Neuronal stem cell (in vitro differentiated cells): Measurements from ENCODE around the gene IGSF5.
"Not testable (repeated sequence)": the region's sequence is repeated elsewhere in the genome, so short reads cannot be mapped to it uniquely, and the experiment has no call there.

ENCODE experiments used
- DNase-seq: peaks from one replicate; pipeline ENCODE4 v3.0.0-alpha.2; 2013; ENCODE audit warnings: low spot score
- H2AFZ ChIP-seq: one replicate; pipeline ENCODE4 v1.6.1; 2013; ENCODE audit warnings: mild to moderate bottlenecking, low read length, inconsistent platforms
- H2AK5ac ChIP-seq: 2 replicates; pipeline ENCODE4 v1.6.1; 2013; ENCODE audit warnings: low read depth, mild to moderate bottlenecking, inconsistent platforms, low read length, moderate library complexity, mixed read lengths
- H2BK120ac ChIP-seq: 2 replicates; pipeline ENCODE4 v1.6.1; 2013; ENCODE audit warnings: low read depth, mild to moderate bottlenecking, inconsistent platforms, low read length, moderate library complexity, mixed read lengths
- H2BK12ac ChIP-seq: one replicate; pipeline ENCODE4 v1.6.1; 2013; ENCODE audit warnings: low read length, inconsistent platforms
- H2BK15ac ChIP-seq: 2 replicates; pipeline ENCODE4 v1.6.1; 2013; ENCODE audit warnings: mild to moderate bottlenecking, low read length, inconsistent platforms, mixed read lengths
- H2BK5ac ChIP-seq: one replicate; pipeline ENCODE4 v1.6.1; 2013; ENCODE audit warnings: inconsistent platforms, mild to moderate bottlenecking, low read length, moderate library complexity
- H3K14ac ChIP-seq: one replicate; pipeline ENCODE4 v1.6.1; 2013; ENCODE audit warnings: low read length, inconsistent platforms
- H3K18ac ChIP-seq: 2 replicates; pipeline ENCODE4 v1.6.1; 2013; ENCODE audit warnings: low read length, inconsistent platforms
- H3K23ac ChIP-seq: 2 replicates; pipeline ENCODE4 v1.6.1; 2013; ENCODE audit warnings: low read depth, mild to moderate bottlenecking, mixed read lengths, low read length, inconsistent platforms; ENCODE audit not compliant: poor library complexity
- H3K27ac ChIP-seq: replicated peaks from 3 replicates; pipeline ENCODE4 v1.5.1; 2013; ENCODE audit warnings: low read length, inconsistent platforms
- H3K27me3 ChIP-seq, 3 experiments: 2 replicates each; pipeline ENCODE4 v1.6.1; 2013; ENCODE audit warnings: low read length in 3 of 3, mild to moderate bottlenecking in 2 of 3, inconsistent platforms in 1 of 3, low read depth in 1 of 3, mixed read lengths in 1 of 3, moderate library complexity in 1 of 3; ENCODE audit not compliant: control insufficient read depth in 3 of 3, insufficient read depth in 3 of 3
- H3K36me3 ChIP-seq, 2 donors: replicated peaks in 1 of 2; 2 replicates each; pipeline ENCODE4 v1.6.1; 2013; ENCODE audit warnings: low read length in 2 of 2; ENCODE audit not compliant: control insufficient read depth in 2 of 2, insufficient read depth in 2 of 2
- H3K4ac ChIP-seq: 2 replicates; pipeline ENCODE4 v1.6.1; 2013; ENCODE audit warnings: inconsistent platforms, mild to moderate bottlenecking, low read length, moderate library complexity
- H3K4me1 ChIP-seq, 2 donors: 1 replicate in 1 of 2; 2 replicates in 1 of 2; pipeline ENCODE4 v1.6.1; 2013; ENCODE audit warnings: low read length in 2 of 2, low read depth in 1 of 2; ENCODE audit not compliant: control insufficient read depth in 2 of 2, insufficient read depth in 1 of 2
- H3K4me2 ChIP-seq: one replicate; pipeline ENCODE4 v1.6.1; 2013; ENCODE audit warnings: mild to moderate bottlenecking, low read length, inconsistent platforms; ENCODE audit not compliant: insufficient read depth, poor library complexity, severe bottlenecking
- H3K4me3 ChIP-seq, 2 donors: 2 replicates each; pipeline ENCODE4 v1.5.1; 2013; ENCODE audit warnings: low read length in 2 of 2, mild to moderate bottlenecking in 2 of 2, inconsistent platforms in 1 of 2, moderate library complexity in 1 of 2
- H3K79me1 ChIP-seq: one replicate; pipeline ENCODE4 v1.6.1; 2013; ENCODE audit warnings: low read depth, mild to moderate bottlenecking, inconsistent platforms, low read length, moderate library complexity
- H3K9ac ChIP-seq: one replicate; pipeline ENCODE4 v1.6.1; 2013; ENCODE audit warnings: mild to moderate bottlenecking, low read depth, low read length, inconsistent platforms; ENCODE audit not compliant: poor library complexity
- H3K9me3 ChIP-seq, 2 donors: replicated peaks in 1 of 2; 2 replicates each; pipeline versions ENCODE3 to v1.6.1; 2013; ENCODE audit warnings: low read length in 2 of 2, mild to moderate bottlenecking in 2 of 2, inconsistent platforms in 1 of 2, low read depth in 1 of 2, mixed read lengths in 1 of 2, moderate library complexity in 1 of 2; ENCODE audit not compliant: control insufficient read depth in 2 of 2, insufficient read depth in 1 of 2
- H4K8ac ChIP-seq: one replicate; pipeline ENCODE4 v1.6.1; 2013; ENCODE audit warnings: low read depth, mild to moderate bottlenecking, inconsistent platforms, low read length, moderate library complexity
- H4K91ac ChIP-seq: one replicate; pipeline ENCODE4 v1.6.1; 2013; ENCODE audit warnings: low read length, low read depth, mild to moderate bottlenecking, inconsistent platforms; ENCODE audit not compliant: poor library complexity
- WGBS, 2 donors: extraction: QIAGEN DNeasy Blood & Tissue Kit; methylation state at CpG; one replicate each; pipeline ENCODE4 v1.1.7; 2013; ENCODE audit warnings: missing lambda C conversion rate in 2 of 2, mixed read lengths in 1 of 2; ENCODE audit not compliant: insufficient read length in 2 of 2, insufficient replicate concordance in 1 of 2; ENCODE audit errors: extremely low coverage in 2 of 2; 5-methylcytosine and 5-hydroxymethylcytosine counted together

Gene IGSF5

GRCh38 chr21:39742561-39742960 is 2.4 kb upstream of the IGSF5 start:
- not testable (repeated sequence) for H3K4me2 ChIP-seq, H2BK120ac ChIP-seq, H3K23ac ChIP-seq, H3K27me3 ChIP-seq, H3K4ac ChIP-seq, DNase-seq, H3K9me3 ChIP-seq, H3K27ac ChIP-seq, H2BK12ac ChIP-seq, H4K8ac ChIP-seq, H3K4me3 ChIP-seq, H4K91ac ChIP-seq, H3K36me3 ChIP-seq, H3K18ac ChIP-seq, H3K9ac ChIP-seq, H3K79me1 ChIP-seq, H3K4me1 ChIP-seq, H2BK5ac ChIP-seq, H2BK15ac ChIP-seq, H3K14ac ChIP-seq, H2AFZ ChIP-seq, H2AK5ac ChIP-seq
- no CpG with 5 or more reads among the region's 4 CpGs for WGBS, 2 donors

GRCh38 chr21:39745332-39745731 is 349 bp downstream of the IGSF5 start:
- H2BK120ac ChIP-seq, H3K9me3 ChIP-seq, H3K9ac ChIP-seq, H3K4me3 ChIP-seq, DNase-seq, H3K14ac ChIP-seq, H2BK12ac ChIP-seq, H2BK5ac ChIP-seq, H3K23ac ChIP-seq, H3K27ac ChIP-seq, H3K36me3 ChIP-seq, H3K79me1 ChIP-seq, H4K91ac ChIP-seq, H2AK5ac ChIP-seq, H3K18ac ChIP-seq, H3K4me1 ChIP-seq, H3K4me2 ChIP-seq, H2BK15ac ChIP-seq, H3K27me3 ChIP-seq, H4K8ac ChIP-seq, H2AFZ ChIP-seq, H3K4ac ChIP-seq: not testable (repeated sequence)
- no CpG with 5 or more reads among the region's 8 CpGs for WGBS, 2 donors

- Histone ChIP-seq H3K27ac (no peak overlapping the region), H2BK12ac (no peak overlapping the region), H2BK5ac (no peak overlapping the region), H3K4me2 (no peak overlapping the region), H3K18ac (peak overlapping the region; percentile 15), H2BK15ac (no peak overlapping the region), H3K4ac (no peak overlapping the region), H3K9ac (no peak overlapping the region), H2BK120ac (no peak overlapping the region), H3K14ac (peak overlapping the region; percentile 14), H3K23ac (no peak overlapping the region), H3K4me3 (no peak overlapping the region), H3K79me1 (no peaks in the 10 kb centered on the region), H3K9me3 (peaks cover 5% of the 10 kb centered on the region in 2 donors), H2AK5ac (no peak overlapping the region), H2AFZ (no peak overlapping the region), H4K91ac (no peak overlapping the region), H3K4me1 (no peaks in the 10 kb centered on the region), H3K36me3 (no peaks in the 10 kb centered on the region), H3K27me3 (no peaks in the 10 kb centered on the region), H4K8ac (no peak overlapping the region)
- WGBS, 2 donors, result no CpG with 5 or more reads among the region's 8 CpGs
- no peak for DNase-seq
These were observed 5.7 kb downstream of the IGSF5 start for GRCh38 chr21:39750670-39751069.

GRCh38 chr21:39754811-39755210 is 9.8 kb downstream of the IGSF5 start:
- no peak overlapping the region for H2AFZ ChIP-seq
- H3K4me3 ChIP-seq, result no peak overlapping the region
- H2BK5ac ChIP-seq, result no peak overlapping the region
- H3K23ac ChIP-seq, result no peak overlapping the region
- no peak overlapping the region for H2BK12ac ChIP-seq
- H3K27ac ChIP-seq, result no peak overlapping the region
- H2AK5ac ChIP-seq, result no peak overlapping the region
- no peak overlapping the region for H2BK120ac ChIP-seq
- H3K18ac ChIP-seq, result no peak overlapping the region
- no peaks in the 10 kb centered on the region for H3K36me3 ChIP-seq
- no peak overlapping the region for H2BK15ac ChIP-seq
- no peak overlapping the region for H3K4me2 ChIP-seq
- H3K4me1 ChIP-seq, result peaks cover 0 to 2% of the 10 kb centered on the region in 2 donors
- no peak overlapping the region for H4K8ac ChIP-seq
- H3K79me1 ChIP-seq, result no peaks in the 10 kb centered on the region
- H3K9ac ChIP-seq, result no peak overlapping the region
- no peaks in the 10 kb centered on the region for H3K27me3 ChIP-seq
- DNase-seq, result no peak
- no peak overlapping the region for H3K14ac ChIP-seq
- H4K91ac ChIP-seq, result no peak overlapping the region
- H3K4ac ChIP-seq, result no peak overlapping the region
- WGBS, 2 donors, result no CpG with 5 or more reads among the region's 3 CpGs
- H3K9me3 ChIP-seq, result peaks cover 5% of the 10 kb centered on the region in 2 donors
